Gastrocnemius medialis (tissue), 4 donors: Measurements from ENCODE around the gene SERBP1. TPM values are rescaled to one million over a fixed set of nuclear protein-coding genes. Genes with fewer than 3 reads are reported as not detected.

Experiments
- ATAC-seq, 2 donors: fragments of 150-250 bp; one replicate each; pipeline ENCODE4 v1.9.1; 2016
- DNase-seq, 2 donors: peaks; one replicate each; pipeline ENCODE4 v3.0.0-alpha.2; 2019
- H3K27ac ChIP-seq, 4 donors: fragments of 200-600 bp; sonication (generic); 1 replicate in 1 of 4; 2 replicates in 3 of 4; pipeline ENCODE4 v1.5.1; 2016 to 2018; ENCODE audit warnings: mild to moderate bottlenecking in 2 of 4, moderate library complexity in 1 of 4
- H3K27me3 ChIP-seq, 3 donors: fragments of 200-600 bp; sonication (generic) in 2 of 3; 1 replicate in 1 of 3; 2 replicates in 2 of 3; pipeline versions ENCODE4 v1.5.1 to v1.6.0; 2016 to 2019; ENCODE audit warnings: mild to moderate bottlenecking in 1 of 3, moderate library complexity in 1 of 3
- H3K36me3 ChIP-seq, 2 donors: fragments of 200-600 bp; sonication (generic) in 1 of 2; one replicate each; pipeline ENCODE4 v1.5.1; 2017 to 2018
- H3K4me1 ChIP-seq, 2 donors: fragments of 200-600 bp; sonication (generic) in 1 of 2; one replicate each; pipeline ENCODE4 v1.5.1; 2016 to 2017; ENCODE audit warnings: mild to moderate bottlenecking in 2 of 2
- H3K4me3 ChIP-seq, 4 donors: fragments of 200-600 bp; sonication (generic) in 3 of 4; 1 replicate in 1 of 4; 2 replicates in 3 of 4; pipeline ENCODE4 v1.5.1; 2016 to 2019; ENCODE audit warnings: mild to moderate bottlenecking in 2 of 4
- H3K9me3 ChIP-seq, 3 donors: fragments of 200-600 bp; sonication (generic) in 2 of 3; 1 replicate in 1 of 3; 2 replicates in 2 of 3; pipeline ENCODE4 v1.5.1; 2016 to 2019
- CTCF ChIP-seq, 5 experiments: fragments of 450-650 bp in 3 of 5; fragments of 200-600 bp in 2 of 5; sonication (generic) in 2 of 5; IDR thresholded peaks in 4 of 5; conservative IDR thresholded peaks in 1 of 5; 1 replicate in 4 of 5; 2 replicates in 1 of 5; pipeline ENCODE4 v1.5.1; 2016 to 2019; ENCODE audit warnings: antibody characterized with exemption in 5 of 5, mild to moderate bottlenecking in 3 of 5, moderate library complexity in 3 of 5
- POLR2A ChIP-seq, 2 donors: fragments of 450-650 bp; IDR thresholded peaks; one replicate each; pipeline ENCODE4 v1.6.1; 2017; ENCODE audit warnings: antibody characterized with exemption in 2 of 2, mild to moderate bottlenecking in 2 of 2, moderate library complexity in 2 of 2
- in situ Hi-C, 4 donors: fragments of 200-750 bp; cut with MboI; loops; one replicate each; pipeline versions ENCODE4 v1.15.0 to v1.8.0; 2017; ENCODE audit warnings: low sequenced_read_pairs in 4 of 4
- intact Hi-C: fragments of 100-400 bp; cut with DNase I; formaldehyde crosslinking; loops from one replicate; pipeline ENCODE4 v1.15.1; 2023; ENCODE audit warnings: low total_unique reads
- total RNA-seq, 4 donors: library from RNA; depleted of rRNA; stranded (reverse); fragments of >200 nt; gene quantifications; one replicate each; pipeline versions ENCODE4 v1.1.0 to v1.2.3, GENCODE V29; 2016

SERBP1 gene
- total RNA-seq, 4 donors from 2014 or later = 249 to 353 (median 311) TPM

GRCh38 chr1:67371043-67371442 lies 59.2 kb downstream of the SERBP1 start:
- Histone ChIP-seq H3K27ac (peak overlapping the region; percentile 72 to 84 (median 80)), H3K27me3 (no peaks in the 10 kb centered on the region), H3K9me3 (no peaks in the 10 kb centered on the region), H3K36me3 (no peaks in the 10 kb centered on the region), H3K4me3 (no peak overlapping the region), H3K4me1 (peaks cover 18 to 21% of the 10 kb centered on the region in 2 donors)
- ATAC-seq (peak; percentile 61 to 82), DNase-seq (no peak)
- TF ChIP-seq CTCF (IDR thresholded peaks at IDR 0.05 in 4 of 5, conservative IDR thresholded peaks at IDR 0.05 in 1 of 5) (no peak), POLR2A (IDR thresholded peaks at IDR 0.05) (no peak)
- intact Hi-C loops = no loop called here
- in situ Hi-C loops = no loop called here

GRCh38 chr1:67368046-67368514 lies 62.1 kb downstream of the SERBP1 start:
- TF ChIP-seq CTCF (IDR thresholded peaks at IDR 0.05 in 4 of 5, conservative IDR thresholded peaks at IDR 0.05 in 1 of 5) (no peak), POLR2A (IDR thresholded peaks at IDR 0.05) (no peak)
- intact Hi-C loops (no loop called here), in situ Hi-C loops (no loop called here)
- ATAC-seq = no peak
- Histone ChIP-seq H3K9me3 (no peaks in the 10 kb centered on the region), H3K27me3 (no peaks in the 10 kb centered on the region), H3K4me1 (peaks cover 18 to 19% of the 10 kb centered on the region in 2 donors), H3K27ac (no peak overlapping the region), H3K4me3 (no peak overlapping the region), H3K36me3 (no peaks in the 10 kb centered on the region)
- DNase-seq = no peak

- no peaks in the 10 kb centered on the region for H3K36me3 ChIP-seq
- H3K9me3 ChIP-seq = no peaks in the 10 kb centered on the region
- no peak for ATAC-seq
- H3K4me3 ChIP-seq = no peak overlapping the region
- H3K4me1 ChIP-seq = peaks cover 17 to 19% of the 10 kb centered on the region in 2 donors
- in situ Hi-C loops = no loop called here
- intact Hi-C loops = no loop called here
- DNase-seq = peak in 1 of 2 donors; percentile 34
- no peak overlapping the region for H3K27ac ChIP-seq
- no peaks in the 10 kb centered on the region for H3K27me3 ChIP-seq
- TF ChIP-seq POLR2A (IDR thresholded peaks at IDR 0.05) (no peak), CTCF (IDR thresholded peaks at IDR 0.05 in 4 of 5, conservative IDR thresholded peaks at IDR 0.05 in 1 of 5) (peak in 1 of 5 experiments; percentile 3)
These were observed 62.7 kb downstream of the SERBP1 start for GRCh38 chr1:67367370-67368045.

GRCh38 chr1:67361641-67362040 lies 68.6 kb downstream of the SERBP1 start:
- intact Hi-C loops = no loop called here
- ATAC-seq = no peak
- no peak for DNase-seq
- Histone ChIP-seq H3K27ac (no peak overlapping the region), H3K4me3 (no peak overlapping the region), H3K27me3 (no peaks in the 10 kb centered on the region), H3K4me1 (no peaks in the 10 kb centered on the region), H3K36me3 (no peaks in the 10 kb centered on the region), H3K9me3 (no peaks in the 10 kb centered on the region)
- TF ChIP-seq CTCF (IDR thresholded peaks at IDR 0.05 in 4 of 5, conservative IDR thresholded peaks at IDR 0.05 in 1 of 5) (no peak), POLR2A (IDR thresholded peaks at IDR 0.05) (no peak)
- in situ Hi-C loops = no loop called here
